ENCODE measurements around the gene ECI2.
A peak's percentile ranks its signal among the peaks of the same experiment; 100 is the strongest.

ECI2 gene

GRCh38 chr6:4170297-4170696 lies 34.9 kb upstream of the ECI2 start:
- no peaks in the 10 kb centered on the region for H3K36me3 ChIP-seq (replicated peaks in 1 of 2; ENCODE audit: control insufficient read depth in 2 of 2, insufficient read depth in 2 of 2, low read length in 2 of 2)
- no peak overlapping the region for H3K23ac ChIP-seq (ENCODE audit: low read depth, low read length, poor library complexity)
- H2BK5ac ChIP-seq (ENCODE audit: low read length), result no peak overlapping the region
- no peak for DNase-seq (ENCODE audit: low spot score)
- H3K14ac ChIP-seq (ENCODE audit: low read length), result no peak overlapping the region
- H2BK12ac ChIP-seq (ENCODE audit: low read length), result no peak overlapping the region
- no peaks in the 10 kb centered on the region for H3K9me3 ChIP-seq (replicated peaks in 1 of 2; ENCODE audit: control insufficient read depth in 2 of 2, insufficient read depth in 1 of 2, low read depth in 1 of 2, low read length in 2 of 2)
- no peak overlapping the region for H2AFZ ChIP-seq (ENCODE audit: low read length)
- no peak overlapping the region for H3K18ac ChIP-seq (ENCODE audit: low read length)
- H2AK5ac ChIP-seq (ENCODE audit: low read depth, low read length), result no peak overlapping the region
- H4K8ac ChIP-seq (ENCODE audit: low read depth, low read length), result no peak overlapping the region
- H3K4me1 ChIP-seq (ENCODE audit: control insufficient read depth in 2 of 2, insufficient read depth in 1 of 2, low read depth in 1 of 2, low read length in 2 of 2), result peaks cover 3 to 7% of the 10 kb centered on the region in 2 donors
- H3K4me2 ChIP-seq (ENCODE audit: insufficient read depth, low read length, poor library complexity, severe bottlenecking), result no peak overlapping the region
- peaks cover 0 to under 1% (median 0%) of the 10 kb centered on the region in 3 experiments for H3K27me3 ChIP-seq (ENCODE audit: control insufficient read depth in 3 of 3, insufficient read depth in 3 of 3, low read depth in 1 of 3, low read length in 3 of 3)
- H3K9ac ChIP-seq (ENCODE audit: low read depth, low read length, poor library complexity), result no peak overlapping the region
- no peak overlapping the region for H3K27ac ChIP-seq (replicated peaks; ENCODE audit: low read length)
- no peak overlapping the region for H4K91ac ChIP-seq (ENCODE audit: low read depth, low read length, poor library complexity)
- H3K79me1 ChIP-seq (ENCODE audit: low read depth, low read length), result no peaks in the 10 kb centered on the region
- WGBS, 2 donors (ENCODE audit: extremely low coverage in 2 of 2, insufficient read length in 2 of 2, insufficient replicate concordance in 1 of 2), result no CpG with 5 or more reads among the region's 3 CpGs
- H2BK15ac ChIP-seq (ENCODE audit: low read length), result no peak overlapping the region
- no peak overlapping the region for H3K4me3 ChIP-seq (ENCODE audit: low read length in 2 of 2)
- H2BK120ac ChIP-seq (ENCODE audit: low read depth, low read length), result no peak overlapping the region
- H3K4ac ChIP-seq (ENCODE audit: low read length), result no peak overlapping the region

- DNase-seq (ENCODE audit: low spot score), result no peak
- H3K36me3 ChIP-seq (replicated peaks in 1 of 2; ENCODE audit: control insufficient read depth in 2 of 2, insufficient read depth in 2 of 2, low read length in 2 of 2), result no peaks in the 10 kb centered on the region
- no peak overlapping the region for H3K9ac ChIP-seq (ENCODE audit: low read depth, low read length, poor library complexity)
- H2BK15ac ChIP-seq (ENCODE audit: low read length), result no peak overlapping the region
- no peak overlapping the region for H3K18ac ChIP-seq (ENCODE audit: low read length)
- no peak overlapping the region for H3K4me3 ChIP-seq (ENCODE audit: low read length in 2 of 2)
- H3K79me1 ChIP-seq (ENCODE audit: low read depth, low read length), result no peaks in the 10 kb centered on the region
- no peak overlapping the region for H4K8ac ChIP-seq (ENCODE audit: low read depth, low read length)
- peaks cover 3 to 7% of the 10 kb centered on the region in 2 donors for H3K4me1 ChIP-seq (ENCODE audit: control insufficient read depth in 2 of 2, insufficient read depth in 1 of 2, low read depth in 1 of 2, low read length in 2 of 2)
- H2BK12ac ChIP-seq (ENCODE audit: low read length), result no peak overlapping the region
- H3K27ac ChIP-seq (replicated peaks; ENCODE audit: low read length), result peak overlapping the region; percentile 5
- no CpG with 5 or more reads among the region's 8 CpGs for WGBS, 2 donors (ENCODE audit: extremely low coverage in 2 of 2, insufficient read length in 2 of 2, insufficient replicate concordance in 1 of 2)
- H2BK5ac ChIP-seq (ENCODE audit: low read length), result no peak overlapping the region
- peak overlapping the region; percentile 69 for H2AFZ ChIP-seq (ENCODE audit: low read length)
- H2AK5ac ChIP-seq (ENCODE audit: low read depth, low read length), result no peak overlapping the region
- no peak overlapping the region for H4K91ac ChIP-seq (ENCODE audit: low read depth, low read length, poor library complexity)
- H2BK120ac ChIP-seq (ENCODE audit: low read depth, low read length), result no peak overlapping the region
- H3K9me3 ChIP-seq (replicated peaks in 1 of 2; ENCODE audit: control insufficient read depth in 2 of 2, insufficient read depth in 1 of 2, low read depth in 1 of 2, low read length in 2 of 2), result no peaks in the 10 kb centered on the region
- H3K27me3 ChIP-seq (ENCODE audit: control insufficient read depth in 3 of 3, insufficient read depth in 3 of 3, low read depth in 1 of 3, low read length in 3 of 3), result peaks cover 0 to 5% (median 0%) of the 10 kb centered on the region in 3 experiments
- no peak overlapping the region for H3K23ac ChIP-seq (ENCODE audit: low read depth, low read length, poor library complexity)
- no peak overlapping the region for H3K14ac ChIP-seq (ENCODE audit: low read length)
- H3K4me2 ChIP-seq (ENCODE audit: insufficient read depth, low read length, poor library complexity, severe bottlenecking), result no peak overlapping the region
- no peak overlapping the region for H3K4ac ChIP-seq (ENCODE audit: low read length)
Measured at GRCh38 chr6:4169028-4169789, 33.8 kb upstream of the ECI2 start.

GRCh38 chr6:4167833-4168232 lies 32.5 kb upstream of the ECI2 start:
- Histone ChIP-seq H3K4ac (ENCODE audit: low read length) (no peak overlapping the region), H3K9ac (ENCODE audit: low read depth, low read length, poor library complexity) (no peak overlapping the region), H3K9me3 (replicated peaks in 1 of 2; ENCODE audit: control insufficient read depth in 2 of 2, insufficient read depth in 1 of 2, low read depth in 1 of 2, low read length in 2 of 2) (no peaks in the 10 kb centered on the region), H3K27me3 (ENCODE audit: control insufficient read depth in 3 of 3, insufficient read depth in 3 of 3, low read depth in 1 of 3, low read length in 3 of 3) (peaks cover 0 to 5% (median 0%) of the 10 kb centered on the region in 3 experiments), H4K91ac (ENCODE audit: low read depth, low read length, poor library complexity) (no peak overlapping the region), H3K4me1 (ENCODE audit: control insufficient read depth in 2 of 2, insufficient read depth in 1 of 2, low read depth in 1 of 2, low read length in 2 of 2) (peaks cover 3 to 6% of the 10 kb centered on the region in 2 donors), H3K79me1 (ENCODE audit: low read depth, low read length) (no peaks in the 10 kb centered on the region), H3K18ac (ENCODE audit: low read length) (no peak overlapping the region), H3K27ac (replicated peaks; ENCODE audit: low read length) (no peak overlapping the region), H2AK5ac (ENCODE audit: low read depth, low read length) (no peak overlapping the region), H3K4me2 (ENCODE audit: insufficient read depth, low read length, poor library complexity, severe bottlenecking) (no peak overlapping the region), H3K14ac (ENCODE audit: low read length) (no peak overlapping the region), H2BK5ac (ENCODE audit: low read length) (no peak overlapping the region), H3K36me3 (replicated peaks in 1 of 2; ENCODE audit: control insufficient read depth in 2 of 2, insufficient read depth in 2 of 2, low read length in 2 of 2) (no peaks in the 10 kb centered on the region), H2AFZ (ENCODE audit: low read length) (no peak overlapping the region), H3K23ac (ENCODE audit: low read depth, low read length, poor library complexity) (no peak overlapping the region), H2BK120ac (ENCODE audit: low read depth, low read length) (no peak overlapping the region), H2BK12ac (ENCODE audit: low read length) (no peak overlapping the region), H4K8ac (ENCODE audit: low read depth, low read length) (no peak overlapping the region), H2BK15ac (ENCODE audit: low read length) (no peak overlapping the region), H3K4me3 (ENCODE audit: low read length in 2 of 2) (no peak overlapping the region)
- DNase-seq (ENCODE audit: low spot score), result no peak
- no CpG with 5 or more reads among the region's 1 CpG for WGBS, 2 donors (ENCODE audit: extremely low coverage in 2 of 2, insufficient read length in 2 of 2, insufficient replicate concordance in 1 of 2)

GRCh38 chr6:4167123-4167522 lies 31.7 kb upstream of the ECI2 start:
- no peak overlapping the region for H3K9ac ChIP-seq (ENCODE audit: low read depth, low read length, poor library complexity)
- no peak overlapping the region for H2AFZ ChIP-seq (ENCODE audit: low read length)
- H3K4me3 ChIP-seq (ENCODE audit: low read length in 2 of 2), result no peak overlapping the region
- no peak overlapping the region for H2AK5ac ChIP-seq (ENCODE audit: low read depth, low read length)
- H3K4me2 ChIP-seq (ENCODE audit: insufficient read depth, low read length, poor library complexity, severe bottlenecking), result no peak overlapping the region
- H3K79me1 ChIP-seq (ENCODE audit: low read depth, low read length), result no peaks in the 10 kb centered on the region
- H3K27ac ChIP-seq (replicated peaks; ENCODE audit: low read length), result no peak overlapping the region
- H2BK120ac ChIP-seq (ENCODE audit: low read depth, low read length), result no peak overlapping the region
- H3K4ac ChIP-seq (ENCODE audit: low read length), result no peak overlapping the region
- no peak overlapping the region for H4K91ac ChIP-seq (ENCODE audit: low read depth, low read length, poor library complexity)
- H3K14ac ChIP-seq (ENCODE audit: low read length), result no peak overlapping the region
- H2BK5ac ChIP-seq (ENCODE audit: low read length), result no peak overlapping the region
- DNase-seq (ENCODE audit: low spot score), result no peak
- no peak overlapping the region for H3K23ac ChIP-seq (ENCODE audit: low read depth, low read length, poor library complexity)
- H3K18ac ChIP-seq (ENCODE audit: low read length), result no peak overlapping the region
- no peaks in the 10 kb centered on the region for H3K36me3 ChIP-seq (replicated peaks in 1 of 2; ENCODE audit: control insufficient read depth in 2 of 2, insufficient read depth in 2 of 2, low read length in 2 of 2)
- peaks cover 0 to 5% (median 0%) of the 10 kb centered on the region in 3 experiments for H3K27me3 ChIP-seq (ENCODE audit: control insufficient read depth in 3 of 3, insufficient read depth in 3 of 3, low read depth in 1 of 3, low read length in 3 of 3)
- H2BK12ac ChIP-seq (ENCODE audit: low read length), result no peak overlapping the region
- no peak overlapping the region for H4K8ac ChIP-seq (ENCODE audit: low read depth, low read length)
- H3K4me1 ChIP-seq (ENCODE audit: control insufficient read depth in 2 of 2, insufficient read depth in 1 of 2, low read depth in 1 of 2, low read length in 2 of 2), result peaks cover 3 to 4% of the 10 kb centered on the region in 2 donors
- no CpG with 5 or more reads among the region's 6 CpGs for WGBS, 2 donors (ENCODE audit: extremely low coverage in 2 of 2, insufficient read length in 2 of 2, insufficient replicate concordance in 1 of 2)
- no peak overlapping the region for H2BK15ac ChIP-seq (ENCODE audit: low read length)
- no peaks in the 10 kb centered on the region for H3K9me3 ChIP-seq (replicated peaks in 1 of 2; ENCODE audit: control insufficient read depth in 2 of 2, insufficient read depth in 1 of 2, low read depth in 1 of 2, low read length in 2 of 2)
